Activated CD4-positive, alpha-beta T cell treated with anti-CD3 and anti-CD28 coated beads, Interleukin-2, amount 50 U/mL, for 24 hours (primary cell): ENCODE data around the gene SWAP70.
"Not testable (repeated sequence)": the region's sequence is repeated elsewhere in the genome, so short reads cannot be mapped to it uniquely, and the experiment has no call there.

ENCODE experiments used
- DNase-seq, 2 donors: peaks; one replicate each; pipeline ENCODE4 v3.0.0-alpha.2; 2020; ENCODE audit warnings: low read depth in 1 of 2, low spot score in 1 of 2

The SWAP70 gene

GRCh38 chr11:9719566-9720289 is 55.9 kb downstream of the SWAP70 start:
- no peak for DNase-seq

- DNase-seq, result no peak
These were observed 56.4 kb downstream of the SWAP70 start for GRCh38 chr11:9720290-9720630.

- no peak for DNase-seq
These were observed 58.1 kb downstream of the SWAP70 start for GRCh38 chr11:9722023-9722422.

GRCh38 chr11:9722893-9723292 is 59.0 kb downstream of the SWAP70 start:
- DNase-seq, result no peak

GRCh38 chr11:9726321-9727022 is 62.6 kb downstream of the SWAP70 start:
- no peak for DNase-seq

- DNase-seq, result no peak
These were observed 64.2 kb downstream of the SWAP70 start for GRCh38 chr11:9728058-9728457.

GRCh38 chr11:9731256-9731655 is 67.4 kb downstream of the SWAP70 start:
- no peak for DNase-seq

- DNase-seq, result no peak
These were observed 68.6 kb downstream of the SWAP70 start for GRCh38 chr11:9732453-9732852.

GRCh38 chr11:9733212-9733611 is 69.3 kb downstream of the SWAP70 start:
- no peak for DNase-seq

GRCh38 chr11:9735236-9735635 is 71.4 kb downstream of the SWAP70 start:
- DNase-seq, result no peak

- no peak for DNase-seq
These were observed 72.0 kb downstream of the SWAP70 start for GRCh38 chr11:9735919-9736318.

- DNase-seq, result no peak
These were observed 72.5 kb downstream of the SWAP70 start for GRCh38 chr11:9736365-9736764.

- DNase-seq, result no peak
These were observed 74.2 kb downstream of the SWAP70 start for GRCh38 chr11:9738116-9738515.

- no peak for DNase-seq
These were observed 74.8 kb downstream of the SWAP70 start for GRCh38 chr11:9738707-9739106.

GRCh38 chr11:9739123-9739900 is 75.4 kb downstream of the SWAP70 start:
- DNase-seq, result no peak

GRCh38 chr11:9740202-9740883 is 76.5 kb downstream of the SWAP70 start:
- no peak for DNase-seq

- DNase-seq, result no peak
These were observed 77.4 kb downstream of the SWAP70 start for GRCh38 chr11:9741260-9741659.

- not testable (repeated sequence) for DNase-seq
These were observed 79.6 kb downstream of the SWAP70 start for GRCh38 chr11:9743512-9743911.

GRCh38 chr11:9745411-9746211 is 81.7 kb downstream of the SWAP70 start:
- no peak for DNase-seq

GRCh38 chr11:9747229-9747628 is 83.4 kb downstream of the SWAP70 start:
- DNase-seq, result no peak

- DNase-seq, result no peak
These were observed 84.0 kb downstream of the SWAP70 start for GRCh38 chr11:9747828-9748227.
